ENCODE measurements around the gene ZBTB14.
A peak's percentile ranks its signal among the peaks of the same experiment; 100 is the strongest.

Gene ZBTB14

GRCh38 chr18:5300476-5301010 lies 5.0 kb upstream of the ZBTB14 start:
- in situ Hi-C loops (cut with MboI; ENCODE audit: low sequenced_read_pairs, unreplicated experiment), result no loop called here
- TF ChIP-seq, protein P1, sequence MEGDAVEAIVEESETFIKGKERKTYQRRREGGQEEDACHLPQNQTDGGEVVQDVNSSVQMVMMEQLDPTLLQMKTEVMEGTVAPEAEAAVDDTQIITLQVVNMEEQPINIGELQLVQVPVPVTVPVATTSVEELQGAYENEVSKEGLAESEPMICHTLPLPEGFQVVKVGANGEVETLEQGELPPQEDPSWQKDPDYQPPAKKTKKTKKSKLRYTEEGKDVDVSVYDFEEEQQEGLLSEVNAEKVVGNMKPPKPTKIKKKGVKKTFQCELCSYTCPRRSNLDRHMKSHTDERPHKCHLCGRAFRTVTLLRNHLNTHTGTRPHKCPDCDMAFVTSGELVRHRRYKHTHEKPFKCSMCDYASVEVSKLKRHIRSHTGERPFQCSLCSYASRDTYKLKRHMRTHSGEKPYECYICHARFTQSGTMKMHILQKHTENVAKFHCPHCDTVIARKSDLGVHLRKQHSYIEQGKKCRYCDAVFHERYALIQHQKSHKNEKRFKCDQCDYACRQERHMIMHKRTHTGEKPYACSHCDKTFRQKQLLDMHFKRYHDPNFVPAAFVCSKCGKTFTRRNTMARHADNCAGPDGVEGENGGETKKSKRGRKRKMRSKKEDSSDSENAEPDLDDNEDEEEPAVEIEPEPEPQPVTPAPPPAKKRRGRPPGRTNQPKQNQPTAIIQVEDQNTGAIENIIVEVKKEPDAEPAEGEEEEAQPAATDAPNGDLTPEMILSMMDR (IDR thresholded peaks at IDR 0.05; ENCODE audit: borderline replicate concordance, control extremely low read depth, extremely low read depth, insufficient read depth, missing control alignments), result no peak
- no peak for DNase-seq (ENCODE audit: low spot score)

DNA sequence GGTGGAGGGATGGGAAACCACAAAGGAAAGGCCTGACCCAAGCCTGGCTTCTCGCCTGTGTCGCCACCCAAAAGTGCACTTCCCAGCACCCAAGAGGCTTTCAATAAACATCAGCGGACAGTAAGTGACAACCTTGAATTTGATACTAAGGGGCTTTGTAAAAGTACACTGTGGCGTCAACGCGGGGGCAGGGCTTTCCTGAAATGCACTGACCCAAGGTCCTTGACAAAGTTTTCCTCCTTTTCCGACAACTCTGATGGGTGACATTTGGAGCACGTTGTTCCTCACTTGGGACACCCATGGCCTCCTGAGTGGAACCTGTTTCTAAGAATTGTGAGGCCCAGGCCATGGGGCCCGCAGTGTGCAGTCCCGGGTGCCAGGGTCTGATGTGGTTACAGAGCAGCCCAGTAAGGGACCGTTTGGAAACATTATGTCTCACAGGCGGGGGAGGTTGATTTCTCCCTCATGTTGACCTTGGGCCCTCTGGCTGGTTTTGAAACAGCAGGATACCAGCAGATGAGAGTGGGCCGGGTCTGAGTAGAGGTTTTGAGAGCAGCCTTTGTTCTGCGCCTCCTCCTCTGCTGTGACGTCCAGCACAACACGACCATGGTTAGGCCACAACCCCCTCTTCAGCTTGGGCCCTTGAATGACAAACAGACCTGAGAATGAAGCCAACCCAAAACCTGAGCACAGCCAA lies 2.8 kb upstream of the ZBTB14 start:
- TF ChIP-seq, protein P1 (IDR thresholded peaks at IDR 0.05; ENCODE audit: borderline replicate concordance, control extremely low read depth, extremely low read depth, insufficient read depth, missing control alignments), result no peak
- in situ Hi-C loops (cut with MboI; ENCODE audit: low sequenced_read_pairs, unreplicated experiment), result no loop called here
- no peak for DNase-seq (ENCODE audit: low spot score)

- no peak for DNase-seq (ENCODE audit: low spot score)
- TF ChIP-seq, protein P1 (IDR thresholded peaks at IDR 0.05; ENCODE audit: borderline replicate concordance, control extremely low read depth, extremely low read depth, insufficient read depth, missing control alignments), result no peak
- in situ Hi-C loops (cut with MboI; ENCODE audit: low sequenced_read_pairs, unreplicated experiment), result no loop called here
Measured at GRCh38 chr18:5297597-5297996, 2.1 kb upstream of the ZBTB14 start.

- DNase-seq (ENCODE audit: low spot score), result peak; percentile 58
- in situ Hi-C loops (cut with MboI; ENCODE audit: low sequenced_read_pairs, unreplicated experiment), result no loop called here
- TF ChIP-seq, protein P1 (IDR thresholded peaks at IDR 0.05; ENCODE audit: borderline replicate concordance, control extremely low read depth, extremely low read depth, insufficient read depth, missing control alignments), result no peak
Measured at GRCh38 chr18:5296706-5297320, 1.3 kb upstream of the ZBTB14 start.

GRCh38 chr18:5295981-5296705 lies 617 bp upstream of the ZBTB14 start:
- peak; percentile 94 for DNase-seq (ENCODE audit: low spot score)
- in situ Hi-C loops (cut with MboI; ENCODE audit: low sequenced_read_pairs, unreplicated experiment), result no loop called here
- TF ChIP-seq, protein P1 (IDR thresholded peaks at IDR 0.05; ENCODE audit: borderline replicate concordance, control extremely low read depth, extremely low read depth, insufficient read depth, missing control alignments), result no peak

- TF ChIP-seq, protein P1 (IDR thresholded peaks at IDR 0.05; ENCODE audit: borderline replicate concordance, control extremely low read depth, extremely low read depth, insufficient read depth, missing control alignments), result no peak
- peak; percentile 40 for DNase-seq (ENCODE audit: low spot score)
- in situ Hi-C loops (cut with MboI; ENCODE audit: low sequenced_read_pairs, unreplicated experiment), result no loop called here
Measured at GRCh38 chr18:5294457-5295230, 882 bp downstream of the ZBTB14 start.
